Ovary (tissue), 9 donors: Measurements from ENCODE around the gene CBX1. TPM values are rescaled to one million over a fixed set of nuclear protein-coding genes. Genes with fewer than 3 reads are reported as not detected.

ENCODE experiments used
- DNase-seq, 5 donors: peaks; one replicate each; pipeline ENCODE4 v3.0.0-alpha.2; 2019 to 2020
- H3K27ac ChIP-seq, 2 donors: fragments of 200-600 bp; one replicate each; pipeline versions ENCODE4 v1.5.1 to v1.8.0; 2019 to 2022
- H3K27me3 ChIP-seq: fragments of 200-600 bp; one replicate; pipeline ENCODE4 v1.8.0; 2022
- H3K36me3 ChIP-seq: fragments of 200-600 bp; sonication (generic); one replicate; pipeline ENCODE4 v1.5.1; 2019
- H3K4me1 ChIP-seq: one replicate; pipeline ENCODE4 v1.8.1; 2013; ENCODE audit warnings: mild to moderate bottlenecking, moderate library complexity; ENCODE audit not compliant: insufficient read depth
- H3K4me3 ChIP-seq: fragments of 200-600 bp; sonication (generic); one replicate; pipeline ENCODE4 v1.5.1; 2017
- H3K9me3 ChIP-seq, 2 donors: fragments of 200-600 bp in 1 of 2; sonication (generic) in 1 of 2; one replicate each; pipeline versions ENCODE4 v1.5.1 to v1.8.1; 2013 to 2019; ENCODE audit warnings: mild to moderate bottlenecking in 1 of 2, moderate library complexity in 1 of 2
- EP300 ChIP-seq: sonication (generic); formaldehyde crosslinking; IDR thresholded peaks from one replicate; pipeline ENCODE4 v1.6.1; 2017; ENCODE audit warnings: antibody characterized with exemption
- POLR2A ChIP-seq: fragments of 450-650 bp; IDR thresholded peaks from one replicate; pipeline ENCODE4 v1.6.1; 2017; ENCODE audit warnings: antibody characterized with exemption, mild to moderate bottlenecking, moderate library complexity
- WGBS, 3 donors: extraction: QIAGEN DNeasy Blood & Tissue Kit in 1 of 3; methylation state at CpG; one replicate each; pipeline versions ENCODE4 v1.1.5 to v1.1.7; 2013 to 2017; 5-methylcytosine and 5-hydroxymethylcytosine counted together
- intact Hi-C, 4 donors: fragments of 100-400 bp; cut with DNase I; formaldehyde crosslinking; loops; one replicate each; pipeline versions ENCODE4 v1.11.0 to v1.15.1; 2022 to 2023
- polyA plus RNA-seq, 2 donors: library from polyadenylated mRNA; stranded (reverse); fragments of 200-250 nt in 1 of 2; fragments of 350-450 nt in 1 of 2; fragmentation: Illumina TruSeq in 1 of 2; extraction: RNeasy Lipid Tissue Mini Kit (QIAGEN cat#74804) in 1 of 2; gene quantifications; one replicate each; pipeline ENCODE4 v1.2.3, GENCODE V29; 2013 to 2014
- total RNA-seq, 7 donors: library from RNA; depleted of rRNA in 2 of 7; stranded (reverse); fragments of >200 nt in 2 of 7; fragmentation: NEBNext Ultra II Directional in 3 of 7; extraction: Animal tissue kit (Norgen Biotek cat#: 25700) in 3 of 7; gene quantifications; one replicate each; pipeline versions ENCODE4 v1.1.0 to v1.2.4, GENCODE V29; 2016 to 2023
- TF ChIP-seq, protein P1 (sequence below), 3 donors: fragments of 450-650 bp in 2 of 3; fragments of 200-600 bp in 1 of 3; IDR thresholded peaks; one replicate each; pipeline versions ENCODE4 v1.5.1 to v1.8.0; 2016 to 2022; ENCODE audit warnings: antibody characterized with exemption in 3 of 3, mild to moderate bottlenecking in 1 of 3
- donor health status: DM: no; HTN: no; CAD: no; lungs with moderate emphysema.
- donor health status: DM: no; HTN: no; CAD: no.
- donor health status: Bipolar disorder and iron deficiency.
- donor health status: DM: yes; HTN: yes; CAD: no.
- donor health status: DM: no; HTN: no; CAD: no.
- donor health status: DM: yes; HTN: yes; CAD: no.

The CBX1 gene
- total and polyA plus RNA-seq, 9 donors, result 35.4 to 106 (median 70.0) TPM

DNA sequence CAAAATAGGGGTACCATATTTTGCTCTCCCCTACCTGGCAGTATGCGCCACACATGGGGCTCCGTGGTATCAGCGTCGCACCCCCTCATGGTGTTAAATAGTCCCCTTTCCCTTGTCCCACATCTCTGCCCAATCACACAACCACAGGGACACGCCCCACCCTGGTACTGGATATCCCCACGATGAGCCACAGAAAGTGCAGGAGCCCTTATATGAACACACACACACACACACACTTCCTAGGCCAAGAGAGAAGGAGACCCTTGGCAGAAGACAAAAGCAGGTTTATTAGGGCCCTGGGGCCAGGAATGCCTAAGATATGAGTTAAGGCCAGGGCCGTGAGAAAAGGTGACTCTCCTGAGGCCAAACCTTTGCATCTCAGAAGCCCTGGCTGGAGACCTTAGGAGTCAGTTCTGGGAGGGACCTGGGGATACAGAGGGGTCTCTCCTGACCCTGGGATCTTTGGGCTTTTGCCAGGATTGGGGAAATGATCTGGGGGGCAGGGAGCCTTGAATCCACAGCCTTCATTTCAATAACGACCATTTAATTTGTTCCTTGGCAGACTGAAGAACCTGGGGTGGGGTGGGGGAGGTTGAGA is 75.3 kb downstream of the CBX1 start:
- TF ChIP-seq POLR2A (no peak), EP300 (no peak)
- TF ChIP-seq, protein P1, sequence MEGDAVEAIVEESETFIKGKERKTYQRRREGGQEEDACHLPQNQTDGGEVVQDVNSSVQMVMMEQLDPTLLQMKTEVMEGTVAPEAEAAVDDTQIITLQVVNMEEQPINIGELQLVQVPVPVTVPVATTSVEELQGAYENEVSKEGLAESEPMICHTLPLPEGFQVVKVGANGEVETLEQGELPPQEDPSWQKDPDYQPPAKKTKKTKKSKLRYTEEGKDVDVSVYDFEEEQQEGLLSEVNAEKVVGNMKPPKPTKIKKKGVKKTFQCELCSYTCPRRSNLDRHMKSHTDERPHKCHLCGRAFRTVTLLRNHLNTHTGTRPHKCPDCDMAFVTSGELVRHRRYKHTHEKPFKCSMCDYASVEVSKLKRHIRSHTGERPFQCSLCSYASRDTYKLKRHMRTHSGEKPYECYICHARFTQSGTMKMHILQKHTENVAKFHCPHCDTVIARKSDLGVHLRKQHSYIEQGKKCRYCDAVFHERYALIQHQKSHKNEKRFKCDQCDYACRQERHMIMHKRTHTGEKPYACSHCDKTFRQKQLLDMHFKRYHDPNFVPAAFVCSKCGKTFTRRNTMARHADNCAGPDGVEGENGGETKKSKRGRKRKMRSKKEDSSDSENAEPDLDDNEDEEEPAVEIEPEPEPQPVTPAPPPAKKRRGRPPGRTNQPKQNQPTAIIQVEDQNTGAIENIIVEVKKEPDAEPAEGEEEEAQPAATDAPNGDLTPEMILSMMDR (IDR thresholded peaks at IDR 0.05), result no peak
- peaks cover 13% of the 10 kb centered on the region for H3K4me1 ChIP-seq
- H3K9me3 ChIP-seq, result no peaks in the 10 kb centered on the region
- no peaks in the 10 kb centered on the region for H3K36me3 ChIP-seq
- 22 to 24% (median 23%) methylated on average over 8 of the region's 8 CpGs for WGBS, 3 donors
- H3K27me3 ChIP-seq, result no peaks in the 10 kb centered on the region
- H3K27ac ChIP-seq, result no peak overlapping the region
- H3K4me3 ChIP-seq, result peak overlapping the region; percentile 38
- intact Hi-C loops, result loop anchor here (2.0 to 10.0 kb wide), 5 partner anchors 47 to 589 kb away; partner anchors contain the start of genes HOXB7 (in 2 of the 4) and HOXB8 (in 2 of the 4)
- DNase-seq, result peak in 3 of 5 donors; percentile 24 to 44 (median 42)

DNA sequence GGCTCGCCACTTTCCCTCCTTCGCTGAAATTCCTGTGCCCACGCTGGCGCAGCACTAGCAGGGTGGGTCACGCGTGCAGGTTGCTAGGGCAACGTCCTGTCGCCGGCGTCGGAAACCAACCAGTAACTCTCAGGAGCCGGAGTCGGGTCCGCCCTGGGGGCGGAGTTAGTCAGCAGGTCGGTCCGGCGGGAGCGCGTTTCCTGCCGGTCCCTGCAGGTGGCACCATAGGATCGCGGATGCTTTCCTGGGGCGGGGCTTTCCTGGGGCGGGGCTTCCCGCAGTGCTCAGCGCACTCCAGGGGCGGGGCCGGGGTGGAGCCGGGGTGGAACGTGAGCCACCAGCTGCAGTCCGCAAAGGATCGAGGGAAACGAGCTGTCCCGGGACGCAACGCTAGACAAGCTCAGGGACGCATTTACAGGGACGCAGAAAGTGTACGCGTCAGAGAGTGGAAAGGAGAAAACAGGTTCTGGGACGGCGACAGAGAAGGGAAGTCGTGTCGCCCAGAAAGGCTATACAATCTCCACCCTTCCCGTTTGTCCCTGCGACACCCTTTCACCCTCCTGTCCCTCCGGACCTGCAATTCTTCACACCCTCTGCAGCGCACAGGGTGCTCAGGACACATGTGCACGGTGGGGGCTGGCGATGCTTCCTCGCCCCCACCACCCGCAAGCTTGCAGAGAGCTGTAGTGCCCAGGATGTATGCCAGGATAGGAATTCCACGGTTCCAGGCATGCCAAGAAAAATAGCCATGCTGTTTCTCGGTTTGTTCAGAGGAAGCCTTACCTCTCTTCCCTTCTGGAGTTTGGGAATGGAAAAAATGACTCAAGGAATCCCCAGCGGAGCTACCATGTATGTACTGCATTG is 76.0 kb downstream of the CBX1 start:
- no peak overlapping the region for H3K27ac ChIP-seq
- intact Hi-C loops, result loop anchor here in 3 of 4 donors (2.0 to 10.0 kb wide), 3 partner anchors 102 to 590 kb away; partner anchors contain the start of genes HOXB7 (in 2 of the 3) and HOXB8 (in 2 of the 3)
- peak; percentile 96 to 99 (median 98) for DNase-seq

DNA sequence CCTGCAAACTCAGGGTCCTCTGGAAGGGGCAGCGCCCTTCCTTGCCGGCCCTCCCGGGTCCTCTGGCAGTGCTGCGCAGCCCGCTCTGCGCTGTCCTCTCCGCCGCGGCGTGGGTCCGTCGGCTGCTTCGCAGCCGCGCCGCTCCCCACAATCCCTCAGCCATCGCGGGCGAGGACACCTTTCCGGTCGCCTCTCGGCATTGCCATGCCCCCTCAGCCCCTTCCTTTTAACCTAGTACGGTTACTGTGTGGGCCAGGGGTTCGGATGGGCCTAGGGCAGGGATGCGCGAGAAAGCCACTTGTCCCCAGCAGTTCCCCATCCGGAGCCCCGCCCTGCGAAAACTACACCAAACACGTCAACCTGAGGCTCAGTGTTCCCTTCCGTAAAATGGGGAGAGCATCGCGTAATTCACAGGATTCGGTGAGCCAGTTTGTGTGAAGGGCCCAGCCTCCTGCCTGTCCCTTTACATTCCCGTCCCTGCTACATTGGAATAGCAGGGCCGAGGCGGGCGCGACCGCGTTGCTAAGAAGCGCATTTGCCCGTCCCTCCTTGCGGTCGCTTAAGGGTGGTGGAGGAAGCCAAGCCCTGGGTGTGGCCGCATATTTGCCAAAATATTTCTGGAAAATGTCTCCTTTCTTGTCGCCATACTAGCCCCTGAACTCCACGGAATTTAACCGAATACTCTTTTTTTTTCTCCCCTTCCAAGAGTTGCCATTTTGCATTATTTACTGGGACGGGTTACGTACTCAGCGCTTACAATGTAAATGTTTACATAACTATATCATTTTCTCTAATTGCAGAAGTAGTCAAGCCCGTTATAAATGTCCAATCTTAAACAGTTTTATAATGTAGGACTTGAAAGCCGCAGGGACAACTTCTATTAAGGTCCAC is 76.9 kb downstream of the CBX1 start:
- 2% methylated on average over 54 of the region's 54 CpGs for WGBS, 3 donors
- no peak for TF ChIP-seq EP300
- no peak for TF ChIP-seq POLR2A
- TF ChIP-seq, protein P1 (IDR thresholded peaks at IDR 0.05), result no peak
- no peaks in the 10 kb centered on the region for H3K27me3 ChIP-seq
- intact Hi-C loops, result loop anchor here in 3 of 4 donors (2.0 to 10.0 kb wide), 3 partner anchors 103 to 590 kb away; partner anchors contain the start of genes HOXB7 (in 2 of the 3) and HOXB8 (in 2 of the 3)
- H3K4me1 ChIP-seq, result peaks cover 13% of the 10 kb centered on the region
- peak overlapping the region; percentile 35 for H3K4me3 ChIP-seq
- no peak overlapping the region for H3K27ac ChIP-seq
- no peaks in the 10 kb centered on the region for H3K36me3 ChIP-seq
- H3K9me3 ChIP-seq, result no peaks in the 10 kb centered on the region
- peak in 4 of 5 donors; percentile 37 to 56 (median 50) for DNase-seq

More for the DNA sequence above, 76.0 kb downstream of the CBX1 start:
- H3K4me1 ChIP-seq, result peaks cover 13% of the 10 kb centered on the region
- H3K36me3 ChIP-seq, result no peaks in the 10 kb centered on the region
- H3K4me3 ChIP-seq, result peak overlapping the region; percentile 38
- WGBS, 3 donors, result 0 to 1% (median 1%) methylated on average over 56 of the region's 56 CpGs
- no peaks in the 10 kb centered on the region for H3K9me3 ChIP-seq
- no peaks in the 10 kb centered on the region for H3K27me3 ChIP-seq
- TF ChIP-seq, protein P1 (IDR thresholded peaks at IDR 0.05), result peak; percentile 62 to 91 (median 80)
- TF ChIP-seq EP300, result no peak
